Measurements from ENCODE around the gene KIF23.

DNA sequence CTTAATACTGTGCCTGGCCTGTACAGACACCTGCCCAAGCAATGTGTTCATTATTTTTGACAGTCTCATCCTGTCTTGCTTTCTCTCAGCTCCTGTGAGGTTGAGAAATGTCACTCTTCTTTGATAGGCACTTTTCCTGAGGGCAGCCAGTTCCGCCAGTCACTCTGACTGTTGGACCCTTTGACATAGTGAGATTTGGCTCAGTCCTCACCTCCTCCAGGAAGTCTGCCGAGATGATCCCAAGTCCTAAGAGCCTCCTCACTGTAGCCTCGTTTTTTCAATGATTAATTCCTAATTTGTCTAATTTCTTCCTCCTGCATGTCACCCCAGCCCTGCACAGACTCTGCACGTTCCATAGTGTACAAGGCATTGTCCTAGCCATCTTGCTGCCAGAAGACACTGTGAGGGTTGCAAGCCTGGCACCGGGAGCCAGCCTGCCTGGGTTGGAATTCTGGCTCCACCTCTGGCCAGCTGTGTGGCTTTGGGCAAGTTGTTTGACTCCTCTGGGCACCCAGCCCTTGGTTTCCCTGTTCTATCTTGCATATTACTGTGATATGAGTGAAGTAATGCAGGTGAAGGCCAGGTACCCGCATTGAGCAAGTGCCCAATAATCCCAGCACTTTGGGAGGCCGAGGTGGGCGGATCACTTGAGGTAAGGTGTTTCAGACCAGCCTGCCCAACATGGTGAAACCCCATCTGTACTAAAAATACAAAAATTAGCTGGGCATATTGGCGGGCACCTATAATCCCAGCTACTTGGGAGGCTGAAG, 62.7 kb downstream of the KIF23 start:
- TF ChIP-seq CTCF (IDR thresholded peaks at IDR 0.05 in 4 of 5, conservative IDR thresholded peaks at IDR 0.05 in 1 of 5) = no peak
- TF ChIP-seq POLR2A (IDR thresholded peaks at IDR 0.05) = no peak

Measured in gastrocnemius medialis (tissue), 4 donors.